Measurements from ENCODE around the gene SMIM35.

- no peak for TF ChIP-seq CTCF (IDR thresholded peaks at IDR 0.05; ENCODE audit: extremely low read depth in 1 of 2, insufficient read depth in 1 of 2, low read depth in 1 of 2, low read length in 2 of 2)
- TF ChIP-seq POLR2A (IDR thresholded peaks at IDR 0.05; ENCODE audit: low read depth, low read length), result no peak
- no peak for TF ChIP-seq EZH2 (IDR thresholded peaks at IDR 0.05; ENCODE audit: borderline replicate concordance, low read depth, low read length, severe bottlenecking)
- TF ChIP-seq POLR2AphosphoS5 (IDR thresholded peaks at IDR 0.05; ENCODE audit: insufficient read depth, low read depth, low read length), result no peak
- TF ChIP-seq MAX (IDR thresholded peaks at IDR 0.05; ENCODE audit: insufficient read depth, insufficient read length), result no peak
- TF ChIP-seq FOS (IDR thresholded peaks at IDR 0.05; ENCODE audit: borderline replicate concordance, insufficient read depth, low read length), result no peak
These were observed 12.5 kb upstream of the SMIM35 start for GRCh38 chr11:118098996-118099837.

Data from endothelial cell of umbilical vein (primary cell).